HEK293T (cell line): ENCODE results near the gene CST3.

ENCODE experiments used
- BHLHE40 ChIP-seq: fragments of 450-650 bp; IDR thresholded peaks from 2 replicates; pipeline ENCODE4 v1.6.1; 2016; ENCODE audit warnings: mild to moderate bottlenecking, moderate library complexity, borderline replicate concordance
- ELF4 ChIP-seq: fragments of 450-650 bp; IDR thresholded peaks from 2 replicates; pipeline ENCODE4 v1.6.1; 2017; ENCODE audit warnings: antibody characterized with exemption
- FOXK2 ChIP-seq: fragments of 450-650 bp; IDR thresholded peaks from 2 replicates; pipeline ENCODE4 v1.6.1; 2016; ENCODE audit warnings: mild to moderate bottlenecking
- NFRKB ChIP-seq: fragments of 450-650 bp; IDR thresholded peaks from 2 replicates; pipeline ENCODE4 v1.6.1; 2016; ENCODE audit warnings: mild to moderate bottlenecking, moderate library complexity
- SP1 ChIP-seq: fragments of 450-650 bp; IDR thresholded peaks from 2 replicates; pipeline ENCODE4 v1.6.1; 2017
- SUZ12 ChIP-seq: fragments of 450-650 bp; IDR thresholded peaks from 2 replicates; pipeline ENCODE4 v1.6.1; 2016; ENCODE audit warnings: mild to moderate bottlenecking

DNA sequence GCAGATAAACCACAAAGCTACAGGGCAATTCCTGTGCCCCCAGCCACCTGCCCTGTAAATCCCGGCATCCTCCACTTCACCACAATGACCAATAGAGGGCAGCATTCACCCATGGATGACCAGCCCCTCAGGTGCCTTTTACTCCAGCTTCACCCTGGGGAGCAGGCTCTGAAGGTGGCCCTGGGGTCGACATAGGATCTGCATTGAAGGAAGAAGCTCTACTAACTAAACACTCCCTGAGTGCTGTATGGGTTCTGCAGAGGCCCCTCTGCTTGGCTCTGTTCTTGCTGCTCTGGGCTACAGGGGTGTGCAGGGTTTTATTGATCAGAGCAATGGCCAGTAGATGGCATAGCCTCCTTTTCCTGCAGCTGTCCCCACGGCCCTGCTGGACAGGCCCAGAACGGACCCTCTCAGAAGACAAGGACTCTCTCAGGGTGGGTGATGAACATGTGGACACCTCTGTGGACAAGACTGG, 30.8 kb upstream of the CST3 start:
- TF ChIP-seq FOXK2 (no peak), SP1 (no peak), ELF4 (no peak), NFRKB (no peak), SUZ12 (no peak), BHLHE40 (no peak)
